GM10266 (cell line): ENCODE measurements around the gene FBXL17.

ENCODE experiments used
- DNase-seq: peaks from one replicate; pipeline ENCODE4 v3.0.0; 2012; ENCODE audit errors: extremely low spot score
- CTCF ChIP-seq: IDR thresholded peaks from 2 replicates; pipeline ENCODE4 v1.5.1; 2012; ENCODE audit warnings: mild to moderate bottlenecking, low read depth; ENCODE audit not compliant: control insufficient read depth, insufficient read depth; ENCODE audit errors: missing control alignments

FBXL17 gene

GRCh38 chr5:107894361-107894760 is 487.5 kb downstream of the FBXL17 start:
- no peak for DNase-seq
- no peak for TF ChIP-seq CTCF

GRCh38 chr5:107893642-107894041 is 488.3 kb downstream of the FBXL17 start:
- DNase-seq, result no peak

GRCh38 chr5:107889387-107889786 is 492.5 kb downstream of the FBXL17 start:
- DNase-seq, result no peak
- TF ChIP-seq CTCF, result no peak

More at GRCh38 chr5:107893642-107894041, 488.3 kb downstream of the FBXL17 start:
- no peak for TF ChIP-seq CTCF

- DNase-seq, result no peak
- TF ChIP-seq CTCF, result no peak
Observed at GRCh38 chr5:107888541-107888940, 493.4 kb downstream of the FBXL17 start.

GRCh38 chr5:107887166-107887943 is 494.5 kb downstream of the FBXL17 start:
- DNase-seq, result no peak
- no peak for TF ChIP-seq CTCF

- no peak for TF ChIP-seq CTCF
- no peak for DNase-seq
Observed at GRCh38 chr5:107885601-107886000, 496.3 kb downstream of the FBXL17 start.

GRCh38 chr5:107884871-107885270 is 497.0 kb downstream of the FBXL17 start:
- TF ChIP-seq CTCF, result no peak
- no peak for DNase-seq
